HL-60/S4 treated with retinoic acid at 250 ng/mL for 4 days and 3 days (cell line): Measurements from ENCODE around the gene PLEKHG5.

Source experiments
- in situ Hi-C: fragments of 300-500 bp; cut with MboI; formaldehyde crosslinking; loops from 2 replicates; pipeline ENCODE4 v1.7.0; 2022; ENCODE audit warnings: low sequenced_read_pairs

The PLEKHG5 gene

GRCh38 chr1:6491480-6491962, at the start of gene PLEKHG5:
PLEKHG5 (minus strand) TSS chr1:6491667; CDS start chr1:6477571, 14,096 bp downstream.
- in situ Hi-C loops, result no loop called here

GRCh38 chr1:6538956-6539355, 47.5 kb upstream of the PLEKHG5 start:
- in situ Hi-C loops, result no loop called here

GRCh38 chr1:6536291-6536690, 44.8 kb upstream of the PLEKHG5 start:
- in situ Hi-C loops, result no loop called here

GRCh38 chr1:6535214-6535613, 43.7 kb upstream of the PLEKHG5 start:
- in situ Hi-C loops, result no loop called here

GRCh38 chr1:6534248-6534822, 42.9 kb upstream of the PLEKHG5 start:
- in situ Hi-C loops, result no loop called here

- in situ Hi-C loops, result no loop called here
Observed at GRCh38 chr1:6531996-6532395, 40.5 kb upstream of the PLEKHG5 start.

GRCh38 chr1:6530504-6531160, 39.2 kb upstream of the PLEKHG5 start:
- in situ Hi-C loops, result no loop called here

- in situ Hi-C loops, result no loop called here
Observed at GRCh38 chr1:6528492-6528891, 37.0 kb upstream of the PLEKHG5 start.

- in situ Hi-C loops, result no loop called here
Observed at GRCh38 chr1:6526316-6526715, 34.8 kb upstream of the PLEKHG5 start.

GRCh38 chr1:6523566-6523965, 32.1 kb upstream of the PLEKHG5 start:
- in situ Hi-C loops, result no loop called here

GRCh38 chr1:6521536-6521935, 30.1 kb upstream of the PLEKHG5 start:
- in situ Hi-C loops, result no loop called here

- in situ Hi-C loops, result no loop called here
Observed at GRCh38 chr1:6519935-6520671, 28.6 kb upstream of the PLEKHG5 start.

GRCh38 chr1:6519491-6519934, 28.0 kb upstream of the PLEKHG5 start:
- in situ Hi-C loops, result no loop called here

GRCh38 chr1:6517435-6517851, 26.0 kb upstream of the PLEKHG5 start:
- in situ Hi-C loops, result no loop called here

- in situ Hi-C loops, result no loop called here
Observed at GRCh38 chr1:6515771-6516170, 24.3 kb upstream of the PLEKHG5 start.

GRCh38 chr1:6513320-6513801, 21.9 kb upstream of the PLEKHG5 start:
- in situ Hi-C loops, result no loop called here

GRCh38 chr1:6512908-6513280, 21.4 kb upstream of the PLEKHG5 start:
- in situ Hi-C loops, result no loop called here

GRCh38 chr1:6512245-6512907, 20.9 kb upstream of the PLEKHG5 start:
- in situ Hi-C loops, result no loop called here

- in situ Hi-C loops, result no loop called here
Observed at GRCh38 chr1:6511561-6512244, 20.2 kb upstream of the PLEKHG5 start.

GRCh38 chr1:6511056-6511455, 19.6 kb upstream of the PLEKHG5 start:
- in situ Hi-C loops, result no loop called here

GRCh38 chr1:6510493-6510892, 19.0 kb upstream of the PLEKHG5 start:
- in situ Hi-C loops, result no loop called here
